H1 (cell line): Measurements from ENCODE around the gene RNASE13. TPM values are rescaled to one million over a fixed set of nuclear protein-coding genes. Genes with fewer than 3 reads are reported as not detected.
A peak's percentile ranks its signal among the peaks of the same experiment; 100 is the strongest.

Experiments used
- CTCF ChIA-PET: fragments of 300-600 bp; sonication (Branson Sonifier 250); formaldehyde crosslinking; loops from one replicate; lab custom pipeline; 2021; ENCODE audit not compliant: partially characterized antibody; lab: Charles Lee
- POLR2A ChIA-PET: fragments of 300-600 bp; sonication (Branson Sonifier 250); formaldehyde crosslinking; loops from one replicate; lab custom pipeline; 2021; ENCODE audit warnings: inconsistent platforms; ENCODE audit not compliant: partially characterized antibody; lab: Charles Lee
- DNase-seq, 2 experiments: peaks; one replicate each; pipeline versions ENCODE4 v3.0.0 to v3.0.0-alpha.2; 2010 to 2022; ENCODE audit warnings: low spot score in 2 of 2, low read depth in 1 of 2, mixed read lengths in 1 of 2
- FAIRE-seq: peaks from 2 replicates; lab custom pipeline; 2011; peaks lifted over from hg19 to GRCh38; lab: Jason Lieb, UNC
- H2AFZ ChIP-seq: 2 replicates; pipeline ENCODE4 v1.8.1; 2012; ENCODE audit warnings: low read length, inconsistent platforms
- H2AK5ac ChIP-seq: 2 replicates; pipeline ENCODE4 v1.6.1; 2013; ENCODE audit warnings: low read depth, low read length
- H2BK120ac ChIP-seq: replicated peaks from 2 replicates; pipeline ENCODE3; 2013; ENCODE audit warnings: low read depth, low read length, inconsistent platforms
- H2BK12ac ChIP-seq: 2 replicates; pipeline ENCODE4 v1.6.1; 2013; ENCODE audit warnings: low read depth, low read length
- H2BK15ac ChIP-seq: 2 replicates; pipeline ENCODE4 v1.6.1; 2013; ENCODE audit warnings: low read length
- H2BK20ac ChIP-seq: 2 replicates; pipeline ENCODE4 v1.6.1; 2013; ENCODE audit warnings: low read length
- H2BK5ac ChIP-seq: 2 replicates; pipeline ENCODE4 v1.6.1; 2013; ENCODE audit warnings: low read depth, low read length
- H3K14ac ChIP-seq: 2 replicates; pipeline ENCODE4 v1.6.1; 2013; ENCODE audit warnings: inconsistent platforms; ENCODE audit not compliant: insufficient read length
- H3K18ac ChIP-seq: 2 replicates; pipeline ENCODE4 v1.6.1; 2013; ENCODE audit warnings: low read length; ENCODE audit errors: extremely low read depth
- H3K23ac ChIP-seq: 2 replicates; pipeline ENCODE4 v1.6.1; 2013; ENCODE audit warnings: inconsistent platforms; ENCODE audit not compliant: insufficient read length
- H3K23me2 ChIP-seq: 2 replicates; pipeline ENCODE4 v1.6.1; 2013; ENCODE audit warnings: low read depth, low read length
- H3K27ac ChIP-seq: 2 replicates; pipeline ENCODE4 v1.6.1; 2011; ENCODE audit warnings: low read depth, low read length, inconsistent platforms
- H3K27me3 ChIP-seq, 4 experiments: replicated peaks in 1 of 4; 1 replicate in 1 of 4; 2 replicates in 3 of 4; pipeline versions ENCODE4 v1.6.1 to v1.8.1; 2011 to 2013; ENCODE audit warnings: low read length in 3 of 4, mild to moderate bottlenecking in 3 of 4, inconsistent platforms in 2 of 4, mixed read lengths in 2 of 4, moderate library complexity in 1 of 4; ENCODE audit not compliant: control insufficient read depth in 3 of 4, insufficient read depth in 3 of 4; ENCODE audit errors: extremely low read depth in 1 of 4
- H3K36me3 ChIP-seq, 4 experiments: 2 replicates each; pipeline versions ENCODE4 v1.6.1 to v1.8.1; 2011 to 2013; ENCODE audit warnings: mild to moderate bottlenecking in 4 of 4, low read length in 3 of 4, moderate library complexity in 2 of 4, control low read depth in 1 of 4, inconsistent platforms in 1 of 4; ENCODE audit not compliant: insufficient read depth in 4 of 4, control insufficient read depth in 2 of 4
- H3K4ac ChIP-seq: replicated peaks from 2 replicates; pipeline ENCODE3; 2013; ENCODE audit warnings: low read length, low read depth, mixed read lengths, inconsistent platforms; ENCODE audit not compliant: insufficient read length
- H3K4me1 ChIP-seq, 4 experiments: replicated peaks in 1 of 4; 1 replicate in 1 of 4; 2 replicates in 3 of 4; pipeline versions ENCODE4 v1.6.1 to v1.8.1; 2011 to 2013; ENCODE audit warnings: low read length in 3 of 4, inconsistent platforms in 2 of 4, mixed read lengths in 1 of 4; ENCODE audit not compliant: insufficient read depth in 4 of 4, control insufficient read depth in 3 of 4
- H3K4me2 ChIP-seq, 2 experiments: 2 replicates each; pipeline versions ENCODE4 v1.6.1 to v1.8.1; 2011 to 2013; ENCODE audit warnings: low read depth in 2 of 2, low read length in 2 of 2, control low read depth in 1 of 2, inconsistent platforms in 1 of 2, mild to moderate bottlenecking in 1 of 2; ENCODE audit not compliant: insufficient read depth in 1 of 2
- H3K4me3 ChIP-seq, 4 experiments: fragments of 200-600, 300-600 bp in 1 of 4; sonication (generic), shearing (Covaris generic), sonication (Bioruptor Twin) in 1 of 4; 2 replicates each; pipeline versions ENCODE4 v1.5.1 to v1.8.1; 2011 to 2016; ENCODE audit warnings: low read length in 4 of 4, low read depth in 3 of 4, control low read depth in 2 of 4, inconsistent platforms in 2 of 4, mild to moderate bottlenecking in 2 of 4, mixed read lengths in 1 of 4, moderate library complexity in 1 of 4; ENCODE audit not compliant: insufficient read depth in 2 of 4; ENCODE audit errors: extremely low read depth in 1 of 4
- H3K56ac ChIP-seq: replicated peaks from 2 replicates; pipeline ENCODE3; 2013; ENCODE audit warnings: low read depth, mild to moderate bottlenecking, mixed read lengths, low read length, inconsistent platforms; ENCODE audit not compliant: insufficient read length
- H3K79me1 ChIP-seq: 2 replicates; pipeline ENCODE4 v1.6.1; 2013; ENCODE audit warnings: low read depth, low read length, control low read depth
- H3K79me2 ChIP-seq, 2 experiments: 2 replicates each; pipeline versions ENCODE4 v1.6.1 to v1.8.1; 2012 to 2013; ENCODE audit warnings: low read length in 2 of 2, mild to moderate bottlenecking in 2 of 2, inconsistent platforms in 1 of 2; ENCODE audit not compliant: insufficient read depth in 2 of 2, control insufficient read depth in 1 of 2
- H3K9ac ChIP-seq, 4 experiments: replicated peaks in 1 of 4; 1 replicate in 1 of 4; 2 replicates in 3 of 4; pipeline versions ENCODE4 v1.6.1 to v1.8.1; 2011 to 2013; ENCODE audit warnings: low read depth in 3 of 4, low read length in 3 of 4, control low read depth in 2 of 4, mild to moderate bottlenecking in 2 of 4, moderate library complexity in 2 of 4, inconsistent platforms in 1 of 4; ENCODE audit errors: extremely low read depth in 1 of 4
- H3K9me3 ChIP-seq, 2 experiments: 2 replicates each; pipeline versions ENCODE4 v1.6.1 to v1.8.1; 2012 to 2013; ENCODE audit warnings: mild to moderate bottlenecking in 2 of 2, moderate library complexity in 2 of 2, control low read depth in 1 of 2, inconsistent platforms in 1 of 2, low read depth in 1 of 2, low read length in 1 of 2, mixed read lengths in 1 of 2; ENCODE audit not compliant: insufficient read depth in 2 of 2
- H4K20me1 ChIP-seq, 2 experiments: replicated peaks in 1 of 2; 2 replicates each; pipeline versions ENCODE3 to v1.8.1; 2011 to 2013; ENCODE audit warnings: inconsistent platforms in 2 of 2, low read length in 2 of 2, mild to moderate bottlenecking in 1 of 2; ENCODE audit not compliant: insufficient read depth in 2 of 2, control insufficient read depth in 1 of 2
- H4K5ac ChIP-seq: 2 replicates; pipeline ENCODE4 v1.6.1; 2013; ENCODE audit warnings: low read length, low read depth, mixed read lengths, inconsistent platforms; ENCODE audit not compliant: insufficient read length
- H4K8ac ChIP-seq: 2 replicates; pipeline ENCODE4 v1.8.0; 2013; ENCODE audit warnings: mild to moderate bottlenecking, moderate library complexity, low read length, inconsistent platforms; ENCODE audit not compliant: insufficient read depth; ENCODE audit errors: extremely low read depth
- H4K91ac ChIP-seq: replicated peaks from 2 replicates; pipeline ENCODE3; 2013; ENCODE audit warnings: low read length, mixed read lengths, inconsistent platforms; ENCODE audit not compliant: insufficient read length
- BCL11A ChIP-seq, 2 experiments: IDR thresholded peaks; one replicate each; pipeline ENCODE4 v1.6.1; 2011; ENCODE audit warnings: low read depth in 2 of 2, low read length in 2 of 2, mild to moderate bottlenecking in 2 of 2
- BRCA1 ChIP-seq: IDR thresholded peaks from 2 replicates; pipeline ENCODE4 v1.6.1; 2012; ENCODE audit warnings: low read depth, low read length, improper control_type of control experiment
- CBX8 ChIP-seq: fragments of 300-800, 300-1000 bp; sonication (generic); IDR thresholded peaks from 2 replicates; pipeline ENCODE4 v1.7.1; 2016; ENCODE audit warnings: low read depth, low read length, borderline replicate concordance
- EGR1 ChIP-seq: IDR thresholded peaks from 2 replicates; pipeline ENCODE4 v1.6.1; 2011; ENCODE audit warnings: low read depth, low read length, borderline replicate concordance
- EP300 ChIP-seq, 2 experiments: IDR thresholded peaks; 1 replicate in 1 of 2; 2 replicates in 1 of 2; pipeline ENCODE4 v1.6.1; 2011 to 2012; ENCODE audit warnings: low read depth in 2 of 2, low read length in 2 of 2, mild to moderate bottlenecking in 2 of 2, borderline replicate concordance in 1 of 2, inconsistent platforms in 1 of 2, moderate library complexity in 1 of 2
- KDM1A ChIP-seq: fragments of 200-600, 300-600 bp; sonication (generic); IDR thresholded peaks from 2 replicates; pipeline ENCODE4 v1.7.1; 2016; ENCODE audit warnings: mild to moderate bottlenecking, low read length, borderline replicate concordance
- RFX5 ChIP-seq: IDR thresholded peaks from 2 replicates; pipeline ENCODE4 v1.6.1; 2011; ENCODE audit warnings: low read depth, low read length, improper control_type of control experiment, borderline replicate concordance
- SIX5 ChIP-seq: IDR thresholded peaks from 2 replicates; pipeline ENCODE4 v1.6.1; 2011; ENCODE audit warnings: mild to moderate bottlenecking, low read depth, low read length
- TEAD4 ChIP-seq: IDR thresholded peaks from 2 replicates; pipeline ENCODE4 v1.6.1; 2012; ENCODE audit warnings: low read depth, low read length, inconsistent platforms, mixed read lengths
- WGBS, 2 experiments: shearing (Covaris generic) in 1 of 2; methylation state at CpG; one replicate each; pipeline versions ENCODE4 v1.1.6 to v1.1.7; 2013 to 2015; ENCODE audit warnings: low lambda C conversion rate in 2 of 2, mixed read lengths in 2 of 2, inconsistent platforms in 1 of 2, low coverage in 1 of 2, missing lambda C conversion rate in 1 of 2; ENCODE audit not compliant: insufficient replicate concordance in 2 of 2, insufficient coverage in 1 of 2, insufficient read length in 1 of 2; ENCODE audit errors: extremely low coverage in 1 of 2, missing lambda C conversion rate in 1 of 2; 5-methylcytosine and 5-hydroxymethylcytosine counted together
- polyA plus RNA-seq, 7 experiments: library from polyadenylated mRNA; depleted of rRNA in 3 of 7; stranded (reverse) in 5 of 7; unstranded in 2 of 7; fragments of >200 nt in 5 of 7; fragments of 200-250 nt in 2 of 7; gene quantifications; 1 replicate in 5 of 7; 2 replicates in 1 of 7; 4 replicates in 1 of 7; pipeline versions ENCODE4 v1.2.1 to v1.2.3, GENCODE V29; 2011 to 2013; ENCODE audit warnings: missing spikeins in 2 of 7, mixed read lengths in 2 of 7
- total RNA-seq: library from RNA; stranded (reverse); fragmentation: NEBNext Ultra II Directional; extraction: Animal tissue kit (Norgen Biotek cat#: 25700); gene quantifications from 2 replicates; pipeline ENCODE4 v1.2.1, GENCODE V29; 2021
- TF ChIP-seq, protein P1 (sequence below): IDR thresholded peaks from 2 replicates; pipeline ENCODE4 v1.6.1; 2012; ENCODE audit warnings: inconsistent platforms

RNASE13 gene
- total and polyA plus RNA-seq, 2 of the 8 experiments (the other 6 are each of a cell fraction or from before 2014, with no cell fraction given) = not detected

DNA sequence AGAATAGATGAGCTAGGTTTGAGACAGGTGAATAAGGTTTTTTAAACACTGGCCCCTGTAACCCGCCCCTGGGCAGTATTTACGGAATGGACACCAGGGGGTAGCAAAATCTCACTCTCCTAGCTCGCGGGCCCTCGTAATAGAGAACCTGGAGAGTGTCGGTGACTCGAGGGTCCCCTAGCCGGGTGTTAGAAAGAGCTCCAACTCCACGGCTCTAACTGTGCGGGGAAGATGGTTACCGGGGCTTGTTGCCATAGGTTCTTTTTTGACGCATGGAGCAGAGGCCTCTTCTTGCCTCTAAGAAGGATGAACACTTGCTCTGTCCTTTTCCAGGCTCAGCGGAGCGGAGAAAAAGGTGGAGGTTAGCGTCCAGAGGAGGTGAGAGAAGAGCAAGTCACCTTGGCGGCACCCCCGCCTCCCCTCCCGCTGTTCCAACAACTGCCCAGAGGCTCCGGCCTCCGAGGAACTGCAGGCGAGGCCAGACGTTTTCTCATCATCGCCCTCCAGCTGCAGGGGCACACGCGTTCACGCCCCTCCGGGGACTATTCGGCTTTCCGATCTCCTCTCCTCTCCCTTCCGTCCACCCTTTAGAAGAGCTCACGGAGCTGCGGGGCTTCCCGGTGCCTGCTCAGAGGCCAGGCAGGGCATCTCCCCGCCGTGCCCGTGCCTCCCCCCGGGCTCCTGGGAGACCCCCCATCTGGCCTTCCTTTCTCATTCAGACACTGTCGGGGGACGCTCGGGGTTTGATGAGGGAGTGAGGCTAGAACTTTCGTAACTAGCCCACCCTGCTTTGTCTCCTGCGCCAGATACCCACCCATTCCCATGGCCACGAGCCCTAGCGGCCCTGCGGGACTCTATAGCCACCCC, 34.1 kb upstream of the RNASE13 start:
- no peak overlapping the region for H3K14ac ChIP-seq
- H3K36me3 ChIP-seq = peaks cover 1 to 9% (median 4%) of the 10 kb centered on the region in 4 experiments; a peak in 5 of 8 replicates
- peak overlapping the region; percentile 54 for H4K5ac ChIP-seq
- no peaks in the 10 kb centered on the region for H3K79me1 ChIP-seq
- H3K18ac ChIP-seq = peak overlapping the region; percentile 83
- H3K4me3 ChIP-seq = peak overlapping the region; percentile 52 to 98 (median 82)
- H3K9ac ChIP-seq = peak overlapping the region in 3 of 4 experiments; percentile 39 to 69 (median 66); a peak in 5 of 7 replicates
- peak overlapping the region; percentile 1; the same call in 1 of the 2 replicates for H2AFZ ChIP-seq
- H3K27ac ChIP-seq = no peak overlapping the region
- no peak overlapping the region for H2AK5ac ChIP-seq
- no peak overlapping the region; the same call in 1 of the 2 replicates for H2BK15ac ChIP-seq
- H2BK120ac ChIP-seq = no peak overlapping the region
- no peaks in the 10 kb centered on the region for H3K9me3 ChIP-seq
- peak overlapping the region; percentile 29 for H4K91ac ChIP-seq
- peaks cover 0 to 13% of the 10 kb centered on the region in 2 experiments; a peak in 2 of 4 replicates for H3K79me2 ChIP-seq
- no peak overlapping the region for H3K4ac ChIP-seq
- no peak overlapping the region for H4K8ac ChIP-seq
- H3K23me2 ChIP-seq = peaks cover 25% of the 10 kb centered on the region; the same call in 1 of the 2 replicates
- ChIA-PET CTCF (interaction anchor here (0.6 to 5.3 kb wide), 26 partner anchors 12 to 494 kb away, joined by 3 to 102 read pairs (median 4); partner anchors contain the start of genes RNASE7, RNASE8, TMEM253 and ZNF219), POLR2A (interaction anchor here (0.8 to 7.4 kb wide), 10 partner anchors 10 to 71 kb away, joined by 3 to 148 read pairs (median 6); partner anchors contain the start of genes RNASE8 and ZNF219)
- H2BK12ac ChIP-seq = peak overlapping the region; percentile 71; the same call in 1 of the 2 replicates
- H3K4me1 ChIP-seq = peaks cover 3 to 14% (median 8%) of the 10 kb centered on the region in 4 experiments
- peak overlapping the region; percentile 52 for H3K23ac ChIP-seq
- H3K4me2 ChIP-seq = peak overlapping the region; percentile 94 to 96
- FAIRE-seq (no peak), DNase-seq (peak in 1 of 2 experiments; percentile 67)
- H2BK20ac ChIP-seq = no peak overlapping the region
- peaks cover 0 to 2% of the 10 kb centered on the region in 2 experiments for H4K20me1 ChIP-seq
- peak overlapping the region; percentile 34 for H3K56ac ChIP-seq
- WGBS, 2 experiments = 3% methylated on average over 39 of the region's 45 CpGs; no CpG with 5 or more reads in 1 of the 2 experiments
- H2BK5ac ChIP-seq = no peak overlapping the region
- H3K27me3 ChIP-seq = peaks cover 0 to 4% (median 0%) of the 10 kb centered on the region in 4 experiments; a peak in 3 of 7 replicates
- TF ChIP-seq SIX5 = no peak
- TF ChIP-seq EGR1 = no peak
- no peak for TF ChIP-seq BRCA1
- TF ChIP-seq, protein P1, sequence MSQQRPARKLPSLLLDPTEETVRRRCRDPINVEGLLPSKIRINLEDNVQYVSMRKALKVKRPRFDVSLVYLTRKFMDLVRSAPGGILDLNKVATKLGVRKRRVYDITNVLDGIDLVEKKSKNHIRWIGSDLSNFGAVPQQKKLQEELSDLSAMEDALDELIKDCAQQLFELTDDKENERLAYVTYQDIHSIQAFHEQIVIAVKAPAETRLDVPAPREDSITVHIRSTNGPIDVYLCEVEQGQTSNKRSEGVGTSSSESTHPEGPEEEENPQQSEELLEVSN = no peak
- no peak for TF ChIP-seq RFX5
- TF ChIP-seq CBX8 = no peak
- TF ChIP-seq TEAD4 = no peak
- TF ChIP-seq BCL11A (IDR thresholded peaks at IDR 0.05; ENCODE audit: low read depth in 2 of 2, low read length in 2 of 2) = no peak
- TF ChIP-seq EP300 (IDR thresholded peaks at IDR 0.05; ENCODE audit: borderline replicate concordance in 1 of 2, low read depth in 2 of 2, low read length in 2 of 2) = no peak
- TF ChIP-seq KDM1A = no peak
